GOT3 (cell line): ENCODE results near the gene RBPMS2.
"Not testable (repeated sequence)": the region's sequence is repeated elsewhere in the genome, so short reads cannot be mapped to it uniquely, and the experiment has no call there.

Experiments used
- DNase-seq: peaks from one replicate; lab custom pipeline; 2025; ENCODE audit warnings: mixed read lengths; lab: John Stamatoyannopoulos, UW

Gene RBPMS2

DNA sequence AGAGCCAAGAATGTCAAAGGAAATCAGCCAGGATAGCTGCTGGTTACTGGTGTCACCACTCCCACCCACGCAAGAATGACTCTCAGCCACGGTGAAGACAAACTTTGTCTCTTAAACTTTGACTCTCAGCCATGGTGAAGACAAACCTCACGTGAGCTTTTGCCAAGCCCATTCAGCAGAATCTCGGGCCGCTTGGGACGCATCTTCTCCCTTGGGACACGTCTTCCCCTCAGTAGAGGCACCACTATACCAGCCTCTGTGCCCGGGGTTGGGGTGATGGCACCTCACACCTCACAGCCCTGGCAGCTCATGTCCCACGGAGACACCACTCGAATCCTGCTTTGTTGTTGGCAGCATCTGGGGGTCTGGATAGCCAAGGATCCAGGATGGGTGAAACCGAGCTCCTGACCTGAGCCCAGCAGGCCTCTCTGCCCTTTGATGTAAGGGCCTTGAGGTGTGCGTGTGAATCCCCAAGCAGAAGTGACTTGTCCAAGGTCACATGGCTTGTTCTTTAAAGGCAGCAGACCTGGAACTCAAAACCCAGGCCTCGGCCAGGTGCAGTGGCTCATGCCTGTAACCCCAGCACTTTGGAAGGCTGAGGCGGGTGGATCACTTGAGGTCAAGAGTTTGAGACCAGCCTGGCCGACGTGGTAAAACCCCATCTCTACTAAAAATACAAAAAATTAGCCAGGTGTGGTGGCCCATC is 21.8 kb downstream of the RBPMS2 start:
- DNase-seq, result no peak

DNA sequence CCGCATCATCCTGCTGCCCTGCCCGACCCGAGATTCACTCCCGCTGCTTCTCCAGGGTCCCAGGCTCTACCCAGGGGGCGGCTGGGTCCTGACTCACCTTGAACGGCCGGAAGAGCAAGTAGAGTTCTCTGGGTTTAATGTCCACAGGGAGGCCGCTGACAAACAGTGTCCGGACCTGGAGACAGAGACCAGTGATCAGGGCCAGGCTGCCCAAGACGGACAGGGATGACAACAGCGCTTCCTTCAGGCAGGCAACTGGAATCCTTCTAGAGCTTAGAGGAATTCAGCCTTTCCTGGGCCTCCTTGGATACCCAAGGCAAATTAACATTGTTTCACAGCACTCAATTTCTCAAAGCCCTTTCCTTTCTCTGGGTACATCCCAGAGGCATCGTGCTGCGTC is 23.9 kb downstream of the RBPMS2 start:
- DNase-seq, result no peak

DNA sequence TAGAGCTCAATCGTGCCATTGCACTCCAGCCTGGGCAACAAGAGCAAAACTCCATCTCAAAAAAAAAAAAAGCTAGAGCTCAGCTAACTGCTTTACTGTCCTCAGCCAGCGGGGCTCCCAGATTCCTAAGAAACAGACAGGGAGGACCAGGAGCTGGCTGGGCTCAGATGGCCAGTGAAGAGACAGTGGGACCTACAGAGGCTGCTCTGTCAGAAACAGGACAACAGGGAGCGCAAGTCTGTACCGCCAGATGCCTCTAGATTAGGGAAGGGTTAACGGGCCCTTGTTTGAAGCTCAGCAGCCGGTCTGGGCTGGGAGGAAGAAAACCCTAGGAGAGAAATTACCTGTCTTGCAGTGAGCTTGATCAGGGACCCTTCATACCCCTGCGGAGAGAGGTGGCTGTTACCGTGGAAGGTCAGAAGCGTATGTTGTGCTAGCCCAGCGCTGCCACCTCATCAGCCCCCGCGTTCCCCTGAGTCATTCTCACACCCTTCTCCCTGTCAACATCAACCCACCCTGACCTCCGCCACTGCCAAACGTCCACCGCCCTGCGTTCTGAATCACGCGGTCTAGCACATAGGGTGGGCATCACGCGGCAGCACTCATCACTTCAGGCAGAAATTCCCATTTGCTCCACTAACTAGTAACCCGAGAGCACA is 25.3 kb downstream of the RBPMS2 start:
- DNase-seq, result no peak

- no peak for DNase-seq
Measured at GRCh38 chr15:64749167-64749566, 26.2 kb downstream of the RBPMS2 start.

DNA sequence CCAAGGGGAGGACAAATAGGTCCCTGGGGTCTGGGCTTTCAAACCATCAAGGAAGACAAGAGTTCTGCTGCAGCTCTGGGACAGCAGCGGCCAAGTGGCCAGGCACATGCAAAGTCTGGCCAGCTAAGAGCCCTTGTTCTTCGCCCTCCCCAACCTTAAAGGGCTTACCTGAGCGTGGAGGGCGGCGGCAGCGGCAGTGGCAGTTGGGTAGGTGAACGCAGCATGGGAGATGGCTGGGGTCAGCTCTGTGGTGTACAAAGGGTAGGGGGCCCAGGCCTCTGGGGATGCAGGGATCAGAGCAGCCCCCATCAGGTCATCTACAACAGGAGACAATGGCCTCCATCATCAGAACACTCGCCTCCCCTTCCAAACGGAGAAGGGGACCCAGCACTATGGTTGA is 27.1 kb downstream of the RBPMS2 start:
- no peak for DNase-seq

- DNase-seq, result no peak
Measured at GRCh38 chr15:64747578-64747977, 27.8 kb downstream of the RBPMS2 start.

DNA sequence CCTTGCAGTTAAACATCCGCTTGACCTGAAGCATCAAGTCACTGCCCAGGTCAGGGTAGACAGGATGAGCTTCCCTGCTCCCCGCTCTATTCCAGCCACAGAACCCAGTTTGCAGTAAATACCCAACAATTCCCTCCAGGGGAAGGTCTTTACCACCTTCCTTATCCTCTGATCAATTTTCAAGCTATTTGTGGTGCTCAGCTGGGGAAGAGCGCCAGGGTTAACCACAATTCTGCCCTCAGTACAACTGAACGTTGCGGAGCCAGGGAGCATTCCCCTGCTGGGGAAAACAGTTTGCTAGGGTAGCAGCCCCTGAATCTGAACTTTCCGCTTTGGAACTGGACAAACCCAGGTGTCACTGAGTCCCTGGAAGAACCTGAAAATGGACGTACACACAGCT is 28.5 kb downstream of the RBPMS2 start:
- no peak for DNase-seq

GRCh38 chr15:64746356-64746755 is 29.0 kb downstream of the RBPMS2 start:
- no peak for DNase-seq

DNA sequence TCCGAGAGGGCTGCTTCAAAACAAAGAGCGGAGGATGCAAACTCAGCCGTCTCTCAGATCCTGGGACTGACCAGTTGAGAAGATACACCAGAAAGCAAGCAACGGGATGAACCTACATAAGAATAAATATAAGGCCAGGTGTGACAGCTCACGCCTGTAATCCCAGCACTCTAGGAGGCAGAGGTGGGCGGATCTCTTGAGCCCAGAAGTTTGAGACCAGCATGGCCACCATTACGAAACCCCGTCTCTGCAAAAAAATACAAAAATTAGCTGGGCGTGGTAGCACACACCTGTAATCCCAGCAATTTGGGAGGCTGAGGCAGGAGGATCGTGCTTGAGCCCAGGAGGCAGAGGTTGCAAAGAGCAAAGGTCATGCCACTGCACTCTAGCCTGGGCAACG is 31.7 kb downstream of the RBPMS2 start:
- DNase-seq, result no peak

GRCh38 chr15:64742921-64743320 is 32.5 kb downstream of the RBPMS2 start:
- no peak for DNase-seq

- no peak for DNase-seq
Measured at GRCh38 chr15:64742385-64742784, 33.0 kb downstream of the RBPMS2 start.

DNA sequence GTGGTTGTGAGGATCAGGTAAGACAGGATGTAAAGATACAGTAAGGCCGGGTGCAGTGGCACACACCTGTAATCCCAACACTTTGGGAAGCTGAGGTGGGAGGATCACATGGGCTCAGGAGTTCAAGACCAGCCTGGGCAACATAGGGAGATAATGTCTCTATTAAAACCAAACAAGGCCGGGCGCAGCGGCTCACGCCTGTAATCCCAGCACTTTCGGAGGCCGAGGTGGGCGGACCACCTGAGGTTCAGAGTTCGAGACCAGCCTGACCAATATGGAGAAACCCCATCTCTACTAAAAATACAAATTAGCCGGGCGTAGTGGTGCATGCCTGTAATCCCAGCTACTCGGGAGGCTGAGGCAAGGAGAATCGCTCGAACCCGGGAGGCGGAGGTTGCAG is 33.7 kb downstream of the RBPMS2 start:
- not testable (repeated sequence) for DNase-seq

GRCh38 chr15:64740311-64741170 is 34.8 kb downstream of the RBPMS2 start:
- no peak for DNase-seq

GRCh38 chr15:64739577-64740143 is 35.7 kb downstream of the RBPMS2 start:
- DNase-seq, result no peak

GRCh38 chr15:64739156-64739555 is 36.2 kb downstream of the RBPMS2 start:
- DNase-seq, result no peak

DNA sequence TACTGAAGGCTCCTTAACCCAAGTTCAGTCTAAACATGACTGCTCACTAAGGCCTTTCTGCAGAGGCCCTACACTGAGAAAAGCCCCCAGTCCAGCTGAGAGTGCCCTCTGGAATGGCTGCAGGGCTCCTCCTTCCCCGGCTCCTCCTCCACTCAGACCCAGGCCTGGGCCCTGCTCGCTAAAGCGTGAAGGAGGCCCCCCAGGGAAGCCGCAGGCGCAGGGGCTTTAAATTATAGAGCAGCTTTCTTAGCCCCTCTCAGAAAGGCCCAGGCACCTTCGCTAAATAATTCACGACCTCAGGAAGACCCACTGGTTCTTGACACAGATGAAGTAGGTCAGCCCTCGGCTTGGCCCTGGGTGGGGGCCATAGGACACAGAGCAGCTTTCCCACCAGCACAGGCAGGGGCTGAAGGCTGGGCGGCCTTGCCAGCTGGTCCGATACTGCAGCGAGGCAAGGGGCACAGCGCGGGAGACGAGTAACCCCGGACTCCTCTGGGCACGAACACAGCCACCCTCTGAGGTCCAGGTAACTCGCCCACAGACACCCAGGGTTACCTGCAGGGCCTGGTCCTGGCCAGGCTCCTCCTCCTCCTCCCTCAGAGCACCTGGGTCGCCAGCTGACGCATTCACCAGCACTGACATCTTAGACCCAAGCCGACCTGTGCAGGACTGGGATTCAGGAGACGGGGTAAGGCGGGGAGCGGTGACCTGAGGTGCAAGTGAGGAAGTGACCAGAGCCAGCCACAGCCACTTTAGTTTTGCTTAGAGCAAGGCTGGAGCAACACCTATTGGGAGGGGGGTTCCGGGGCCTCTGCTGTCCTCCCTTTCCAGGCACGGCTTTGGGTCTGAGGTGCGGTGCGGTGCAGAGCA is 36.9 kb downstream of the RBPMS2 start:
- no peak for DNase-seq

GRCh38 chr15:64732156-64732860 is 43.1 kb downstream of the RBPMS2 start:
- no peak for DNase-seq

DNA sequence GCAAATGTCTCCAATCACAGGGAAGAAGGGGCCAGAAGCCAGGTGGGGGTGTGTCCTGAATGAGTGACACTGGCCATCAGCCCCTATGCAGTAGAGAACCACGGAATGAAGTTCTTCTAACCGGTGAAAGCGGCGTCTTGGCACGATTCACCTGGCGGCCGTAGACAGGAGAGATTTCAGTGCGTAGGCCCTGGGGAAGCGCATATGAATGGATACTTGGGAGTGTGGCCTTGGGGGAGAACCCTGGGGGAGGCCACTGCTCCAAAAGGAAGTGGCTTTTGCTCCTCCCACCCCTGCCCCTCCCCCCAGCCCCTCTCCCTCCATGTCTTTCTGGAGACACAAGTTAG is 43.6 kb downstream of the RBPMS2 start:
- DNase-seq, result no peak

DNA sequence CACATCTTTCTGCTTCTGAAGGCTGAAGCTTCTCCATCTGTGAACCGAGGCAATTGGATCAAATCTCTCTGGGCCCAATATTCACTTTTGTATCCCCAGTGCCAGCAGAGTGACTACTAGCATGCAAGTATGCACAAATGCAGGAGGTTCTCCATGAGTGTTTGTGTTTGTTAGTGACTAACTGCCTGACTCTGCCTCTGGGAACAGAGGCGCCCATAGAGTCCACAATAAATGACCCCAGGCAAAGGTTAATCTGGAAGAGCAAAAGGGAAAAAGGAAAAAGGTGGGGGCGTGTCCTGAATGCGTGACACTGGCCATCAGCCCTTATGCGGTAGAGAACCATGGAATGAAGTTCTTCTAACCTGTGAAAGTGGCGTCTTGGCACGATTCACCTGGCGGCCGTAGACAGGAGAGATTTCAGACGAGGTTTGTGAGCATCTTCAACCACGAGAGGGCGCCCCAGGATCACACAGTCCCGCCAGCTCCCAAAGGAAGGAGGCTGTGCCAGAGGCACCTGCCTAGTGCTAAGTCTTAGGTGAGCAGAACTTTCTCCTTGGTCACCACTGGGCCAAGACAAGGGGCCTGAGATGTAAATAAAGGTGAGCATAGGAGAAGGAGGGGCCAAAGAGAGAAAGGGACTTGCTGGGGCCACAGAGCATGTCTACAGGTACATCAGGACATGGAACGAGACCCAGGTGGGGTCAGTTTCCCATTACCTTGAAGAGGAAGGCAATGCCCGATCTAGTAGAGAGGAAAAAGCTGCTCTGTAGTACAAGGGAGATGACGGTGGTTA is 44.2 kb downstream of the RBPMS2 start:
- no peak for DNase-seq

GRCh38 chr15:64730151-64730550 is 45.2 kb downstream of the RBPMS2 start:
- no peak for DNase-seq
